Right renal pelvis (tissue), 4 donors: ENCODE results near the gene MT1F. TPM values are rescaled to one million over a fixed set of nuclear protein-coding genes. Genes with fewer than 3 reads are reported as not detected.
"Not testable (repeated sequence)": the region's sequence is repeated elsewhere in the genome, so short reads cannot be mapped to it uniquely, and the experiment has no call there.

Source experiments
- DNase-seq, 4 donors: peaks; one replicate each; pipeline ENCODE4 v3.0.0-alpha.2; 2013; ENCODE audit warnings: low read depth in 4 of 4, low spot score in 3 of 4, missing footprints in 1 of 4
- polyA plus RNA-seq, 4 donors: library from polyadenylated mRNA; unstranded; fragments of 120-200 nt; gene quantifications; one replicate each; pipeline ENCODE4 v1.2.1, GENCODE V29; 2013; ENCODE audit not compliant: insufficient read length in 4 of 4

Gene MT1F
- polyA plus RNA-seq, 4 donors, result 40.3 to 98.2 (median 60.7) TPM

DNA sequence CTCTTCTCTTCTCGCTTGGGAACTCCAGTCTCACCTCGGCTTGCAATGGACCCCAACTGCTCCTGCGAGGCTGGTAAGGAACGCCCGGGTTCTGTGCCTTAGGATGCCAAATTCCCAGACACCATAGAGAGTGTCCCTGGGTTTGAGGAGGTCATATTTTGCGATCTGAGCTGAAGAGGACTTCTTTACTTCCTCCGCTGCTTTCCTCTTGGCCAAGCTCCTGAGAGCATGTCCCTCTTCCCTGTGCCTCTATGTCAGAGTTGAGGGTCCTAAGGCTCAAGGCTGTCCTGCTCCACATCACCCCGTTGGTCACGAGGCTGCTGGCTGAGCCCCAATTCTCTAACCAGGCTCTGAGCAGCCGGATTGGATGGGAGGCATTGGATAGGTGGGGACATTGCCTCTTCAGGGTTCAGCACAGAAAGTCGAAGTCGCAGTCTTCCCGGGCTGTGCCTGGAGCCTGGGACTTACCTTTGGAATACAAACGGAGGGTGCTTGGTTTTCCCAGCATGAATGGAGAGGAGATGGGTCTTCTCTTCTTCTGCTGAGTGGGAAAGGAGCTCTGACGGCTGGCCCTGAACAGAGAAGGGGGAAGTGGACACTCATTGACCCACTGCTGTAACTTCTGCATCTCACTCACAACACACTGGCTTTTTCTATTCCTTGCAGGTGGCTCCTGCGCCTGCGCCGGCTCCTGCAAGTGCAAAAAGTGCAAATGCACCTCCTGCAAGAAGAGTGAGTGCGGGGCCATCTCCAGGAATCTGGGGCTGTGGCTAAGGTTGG lies 12.3 kb downstream of the MT1F start:
- no peak for DNase-seq

DNA sequence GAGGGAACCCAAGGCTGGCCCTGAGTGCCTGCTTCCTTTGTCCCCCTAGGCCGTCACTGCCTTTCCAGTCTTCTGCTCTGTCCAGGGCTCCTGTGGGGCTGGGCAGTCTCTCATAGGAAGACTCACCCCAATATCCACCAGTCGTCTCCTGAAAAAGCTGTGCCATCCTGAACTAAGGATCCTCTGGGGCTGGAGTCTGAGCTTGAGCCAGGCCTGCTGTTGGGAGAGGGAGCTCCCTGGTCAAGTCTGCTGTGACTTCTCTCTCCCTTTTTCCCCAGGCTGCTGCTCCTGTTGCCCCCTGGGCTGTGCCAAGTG lies 12.8 kb downstream of the MT1F start:
- no peak for DNase-seq

DNA sequence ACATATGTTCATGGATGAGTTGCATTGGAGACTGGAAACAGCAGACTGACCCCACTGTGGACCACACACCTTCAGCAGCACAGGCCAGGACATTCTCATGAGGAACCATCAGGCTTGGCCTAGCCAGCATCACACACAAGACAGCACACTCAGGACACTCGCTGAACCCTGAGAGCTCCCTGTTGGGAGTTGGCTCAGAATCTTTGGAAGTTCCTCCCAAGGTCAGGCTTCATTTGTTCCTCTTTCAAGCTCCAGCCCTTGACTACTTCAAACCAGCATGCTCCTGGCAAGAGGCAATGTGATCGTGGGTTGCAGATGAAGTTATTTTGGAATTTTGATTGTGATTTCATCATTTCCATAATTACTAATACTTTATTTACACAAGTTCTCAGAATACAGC lies 13.9 kb downstream of the MT1F start:
- DNase-seq, result not testable (repeated sequence)

DNA sequence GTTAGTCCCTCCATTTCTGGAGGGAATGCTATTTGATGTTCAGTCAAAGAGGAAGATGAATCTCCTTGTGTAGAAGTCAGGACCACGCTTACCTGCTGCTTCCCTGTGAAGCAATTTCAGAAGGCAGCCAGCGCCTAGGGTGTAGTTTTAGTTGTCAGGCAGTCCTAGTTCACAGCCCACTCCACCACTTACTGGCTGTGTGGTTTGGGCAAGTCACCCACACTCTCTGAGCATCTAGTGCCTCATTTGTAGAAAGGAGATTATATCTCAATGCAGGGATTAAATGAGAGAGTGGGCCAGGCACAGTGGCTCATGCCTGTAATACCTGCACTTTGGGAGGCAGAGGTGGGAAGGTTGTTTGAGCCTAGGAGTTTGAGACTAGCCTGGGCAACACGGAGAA lies 14.4 kb downstream of the MT1F start:
- not testable (repeated sequence) for DNase-seq

DNA sequence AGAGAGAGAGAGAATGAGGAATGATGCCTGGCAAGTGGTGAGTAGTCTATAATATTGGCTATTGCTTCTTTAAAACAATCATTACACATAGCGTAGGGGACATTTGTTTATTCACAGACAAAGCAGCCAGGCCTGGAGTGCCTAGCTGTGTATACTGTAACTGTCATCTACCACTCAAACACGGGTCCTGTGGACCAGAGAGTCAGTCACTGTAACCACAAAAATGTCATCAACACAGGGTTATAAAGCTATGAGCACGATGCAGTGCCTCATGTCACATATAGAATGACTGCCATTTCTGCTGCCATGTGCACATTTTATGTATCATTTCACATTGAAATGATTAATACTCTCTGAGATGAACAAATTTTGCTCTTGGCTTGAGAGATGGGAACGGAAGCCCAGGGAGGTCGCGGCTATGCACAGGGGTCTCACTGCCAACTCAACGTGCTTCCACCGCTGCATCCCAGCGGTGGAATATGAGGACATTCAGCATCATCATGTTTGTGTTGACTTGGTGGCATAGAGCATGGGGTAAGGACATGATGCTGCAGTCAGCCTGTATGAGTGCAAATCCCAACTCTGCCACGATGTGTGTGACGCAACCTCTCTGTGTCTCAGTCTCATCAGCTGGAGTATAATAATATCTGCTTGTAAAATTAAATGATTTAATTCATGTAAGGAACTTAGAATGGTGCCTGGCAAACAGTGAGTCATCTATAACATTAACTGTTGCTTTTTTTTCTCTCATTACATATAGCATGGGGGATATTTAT lies 15.2 kb downstream of the MT1F start:
- no peak for DNase-seq

DNA sequence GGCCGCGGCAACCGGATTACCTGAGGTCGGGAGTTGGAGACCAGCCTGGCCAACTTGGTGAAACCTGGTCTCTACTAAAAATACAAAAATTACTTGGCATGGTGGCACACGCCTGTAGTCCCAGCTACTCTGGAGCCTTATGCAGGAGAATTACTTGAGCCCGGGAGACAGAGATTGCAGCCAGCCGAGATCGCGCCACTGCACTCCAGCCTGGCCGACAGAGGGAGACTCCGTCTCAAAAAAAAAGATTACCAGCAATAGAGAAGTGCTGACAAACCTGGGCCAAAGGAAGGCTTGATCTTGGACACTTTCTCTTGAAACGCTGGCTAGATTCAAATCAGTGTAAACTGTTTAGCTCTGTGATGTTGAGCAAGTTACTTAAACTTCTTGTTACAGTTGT lies 16.2 kb downstream of the MT1F start:
- DNase-seq, result no peak

DNA sequence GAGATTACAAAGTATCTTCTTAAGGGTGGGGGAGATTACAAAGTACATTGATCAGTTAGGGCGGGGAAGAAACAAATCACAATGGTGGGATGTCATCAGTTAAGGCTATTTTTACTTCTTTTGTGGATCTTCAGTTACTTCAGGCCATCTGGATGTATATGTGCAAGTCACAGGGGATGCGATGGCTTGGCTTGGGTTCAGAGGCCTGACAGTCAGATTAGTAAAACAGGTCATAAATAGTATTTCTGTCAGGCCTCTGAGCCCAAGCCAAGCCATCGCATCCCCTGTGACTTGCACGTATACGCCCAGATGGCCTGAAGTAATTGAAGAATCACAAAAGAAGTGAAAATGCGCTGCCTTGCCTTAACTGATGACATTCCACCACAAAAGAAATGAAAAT lies 16.8 kb downstream of the MT1F start:
- DNase-seq, result not testable (repeated sequence)

DNA sequence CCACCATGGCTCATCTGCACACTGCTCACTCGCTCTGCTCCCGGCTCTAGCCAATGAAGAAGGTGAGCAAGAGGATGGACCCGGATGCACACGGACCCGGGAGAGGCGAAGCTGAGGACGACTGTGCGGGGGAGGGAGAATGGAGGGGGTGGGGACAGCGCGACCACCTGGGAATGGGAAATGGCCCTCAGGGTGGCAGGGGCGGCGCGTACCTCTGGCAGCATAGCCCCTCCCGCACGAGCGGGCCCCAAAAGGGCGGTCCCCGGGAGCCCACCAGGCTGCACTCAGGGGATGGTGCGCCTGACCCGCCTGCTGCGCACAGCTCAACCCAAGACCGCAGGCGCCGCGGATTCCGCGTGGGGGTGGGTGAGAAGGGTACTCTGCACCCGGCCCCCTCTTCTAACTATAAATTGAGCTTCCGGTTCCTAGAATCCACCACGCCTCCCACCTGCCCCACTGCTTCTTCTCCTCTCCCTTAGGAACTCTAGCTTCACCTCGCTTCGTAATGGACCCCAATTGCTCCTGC lies 18.0 kb downstream of the MT1F start:
- DNase-seq, result no peak

DNA sequence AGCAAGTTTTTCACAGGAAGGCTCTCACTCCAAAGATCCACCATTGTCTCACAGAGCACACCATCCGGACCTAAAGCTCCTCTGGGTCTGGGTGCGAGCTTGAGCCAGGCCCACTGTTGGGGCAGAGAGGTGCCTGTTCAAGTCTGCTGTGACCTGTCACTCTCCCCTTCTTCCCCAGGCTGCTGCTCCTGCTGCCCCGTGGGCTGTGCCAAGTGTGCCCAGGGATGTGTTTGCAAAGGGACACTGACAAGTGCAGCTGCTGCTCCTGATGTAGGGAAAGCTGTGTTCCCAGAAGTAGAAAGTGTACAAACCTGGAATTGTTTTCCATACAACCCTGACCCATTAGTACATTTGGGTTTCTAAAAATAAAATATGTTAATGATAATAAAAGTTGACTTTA lies 19.7 kb downstream of the MT1F start:
- no peak for DNase-seq

DNA sequence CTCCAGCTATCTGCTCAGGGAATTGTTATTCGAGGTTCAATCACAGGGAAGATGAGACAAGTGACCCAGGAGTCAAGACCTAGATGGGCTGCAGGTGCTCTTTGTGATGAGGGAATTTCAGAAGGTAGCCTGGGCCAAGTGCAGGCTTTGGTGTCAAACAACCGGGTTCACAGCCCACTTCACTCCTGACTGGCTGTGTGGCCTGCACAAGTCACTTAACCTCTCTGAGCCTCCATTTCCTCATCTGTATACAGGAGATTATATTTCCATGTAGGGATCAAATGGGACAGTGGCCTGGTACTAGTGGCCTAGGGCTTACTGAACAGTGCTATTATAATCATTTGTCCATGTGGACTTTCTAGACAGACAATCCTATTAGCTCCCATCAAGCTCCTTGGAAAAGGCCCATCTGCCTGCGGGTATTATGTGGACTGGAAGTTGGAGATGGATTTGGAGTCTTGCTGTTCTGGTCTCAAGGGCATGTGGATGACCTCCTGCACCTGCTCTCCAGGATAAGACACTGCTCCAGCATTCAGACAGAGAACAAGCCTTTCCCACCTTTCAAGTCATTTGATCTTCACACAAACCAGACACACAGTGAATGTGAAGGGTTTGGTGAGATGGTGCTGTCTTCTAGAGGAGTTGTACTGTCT lies 21.4 kb downstream of the MT1F start:
- no peak for DNase-seq

DNA sequence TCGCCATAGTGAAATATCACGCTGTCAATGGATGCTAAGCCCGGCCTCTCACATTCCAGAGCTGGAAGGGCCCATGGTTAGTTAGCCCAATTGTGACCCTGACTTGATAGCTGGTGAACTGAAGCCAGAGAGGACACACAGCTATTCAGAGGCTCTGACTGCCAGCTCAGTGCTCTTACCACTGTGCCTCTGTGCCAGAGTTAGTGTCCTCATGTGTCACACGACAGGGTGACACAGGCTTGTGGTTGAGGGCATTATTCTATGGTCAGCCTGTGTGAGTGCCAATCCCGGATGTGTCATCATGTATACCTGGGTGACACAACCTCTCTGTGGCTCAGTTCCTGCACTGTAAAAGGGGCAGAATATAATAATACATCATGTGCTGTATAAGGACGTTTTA lies 22.1 kb downstream of the MT1F start:
- no peak for DNase-seq

DNA sequence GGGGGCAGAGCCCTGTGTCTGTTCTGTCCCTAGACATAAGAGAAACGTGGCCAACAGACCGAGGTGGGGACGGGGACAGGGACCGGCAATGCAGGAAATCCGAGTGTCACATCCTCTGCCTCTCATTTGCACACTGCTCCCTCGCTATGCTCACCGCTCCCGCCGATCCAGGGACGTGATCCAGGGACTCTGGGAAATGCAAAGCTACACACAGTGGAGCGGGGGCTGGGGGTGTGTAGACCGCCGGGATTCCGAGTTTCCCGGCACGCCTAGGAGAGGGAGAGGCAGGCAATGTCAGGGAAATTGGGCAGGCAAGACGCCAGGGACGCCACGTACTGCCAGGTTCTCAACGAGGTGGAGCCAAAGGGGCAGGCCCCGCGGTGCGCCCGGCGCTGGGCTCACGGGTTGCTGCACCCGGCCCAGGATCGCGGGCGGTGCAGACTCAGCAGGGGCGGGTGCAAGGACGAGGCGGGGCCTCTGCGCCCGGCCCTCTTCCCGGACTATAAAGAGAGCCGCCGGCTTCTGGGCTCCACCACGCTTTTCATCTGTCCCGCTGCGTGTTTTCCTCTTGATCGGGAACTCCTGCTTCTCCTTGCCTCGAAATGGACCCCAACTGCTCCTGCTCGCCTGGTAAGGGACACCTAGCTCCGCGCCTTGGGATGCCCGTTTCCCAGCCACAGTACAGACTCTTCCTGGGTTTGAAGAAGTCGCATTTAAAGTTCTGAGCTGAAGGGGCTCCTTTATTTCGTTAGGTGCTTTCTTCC lies 24.4 kb downstream of the MT1F start, which contains the start of gene MT1X:
TSS of gene MT1X (plus strand) at position 532 of the 764 bp plus-strand sequence. CDS start at position 603, 71 bp downstream.
- DNase-seq, result peak; percentile 65 to 79 (median 68)

DNA sequence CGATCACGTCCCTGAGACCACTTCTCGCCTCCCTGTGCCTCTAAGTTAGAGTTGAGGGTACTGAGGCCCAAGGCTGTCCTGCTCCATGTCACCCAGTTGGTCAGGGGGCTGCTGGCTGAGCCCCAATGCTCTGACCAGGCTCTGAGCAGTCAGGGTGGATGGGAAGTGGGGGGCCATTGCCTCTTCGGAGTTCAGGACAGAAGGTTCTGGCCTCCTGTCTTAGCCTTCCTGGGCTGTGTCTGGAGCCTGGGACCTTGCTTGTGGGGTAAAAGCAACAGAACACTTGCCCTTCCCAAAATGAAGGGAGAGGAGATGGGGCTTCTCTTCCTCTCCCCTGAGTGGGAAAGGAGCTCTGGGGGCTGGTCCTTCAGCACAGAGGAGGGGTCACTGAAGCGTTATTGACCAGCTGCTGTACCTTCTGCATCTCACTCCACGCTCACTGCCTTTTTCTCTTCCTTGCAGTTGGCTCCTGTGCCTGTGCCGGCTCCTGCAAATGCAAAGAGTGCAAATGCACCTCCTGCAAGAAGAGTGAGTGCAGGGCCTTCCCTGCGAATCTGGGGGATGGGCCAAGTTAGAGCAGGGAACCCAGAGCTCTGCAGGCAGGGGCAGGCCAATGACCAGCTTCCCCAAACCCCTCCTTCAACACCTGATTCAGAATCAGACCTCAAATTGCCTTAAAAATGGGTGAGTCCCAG lies 25.1 kb downstream of the MT1F start:
- DNase-seq, result no peak

DNA sequence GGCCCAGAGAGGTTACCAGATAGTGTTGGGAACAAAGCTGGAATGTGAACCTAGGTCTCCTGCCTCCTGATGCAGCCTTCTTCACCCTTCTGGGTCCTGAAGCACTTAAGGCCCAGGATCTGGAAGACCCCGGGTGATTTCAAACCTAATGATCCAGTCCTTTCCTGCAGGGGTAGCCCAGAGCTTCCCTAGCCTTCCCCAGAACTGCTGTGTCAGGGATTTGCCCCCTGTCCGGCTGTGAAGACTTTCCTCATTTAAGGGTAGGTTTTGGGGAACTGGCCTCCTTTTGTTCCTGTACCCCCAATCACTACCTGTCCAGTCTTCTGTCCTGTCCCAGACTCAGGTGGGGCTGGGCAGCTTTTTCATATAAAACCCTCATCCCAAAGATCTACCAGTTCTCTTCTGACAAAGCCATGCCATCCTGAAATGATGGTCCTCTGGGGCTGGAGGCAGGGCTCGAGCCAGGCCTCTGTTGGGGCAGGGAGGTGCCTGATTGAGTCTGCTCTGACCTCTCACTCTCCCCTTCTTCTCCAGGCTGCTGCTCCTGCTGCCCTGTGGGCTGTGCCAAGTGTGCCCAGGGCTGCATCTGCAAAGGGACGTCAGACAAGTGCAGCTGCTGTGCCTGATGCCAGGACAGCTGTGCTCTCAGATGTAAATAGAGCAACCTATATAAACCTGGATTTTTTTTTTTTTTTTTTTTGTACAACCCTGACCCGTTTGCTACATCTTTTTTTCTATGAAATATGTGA lies 25.8 kb downstream of the MT1F start:
- no peak for DNase-seq

DNA sequence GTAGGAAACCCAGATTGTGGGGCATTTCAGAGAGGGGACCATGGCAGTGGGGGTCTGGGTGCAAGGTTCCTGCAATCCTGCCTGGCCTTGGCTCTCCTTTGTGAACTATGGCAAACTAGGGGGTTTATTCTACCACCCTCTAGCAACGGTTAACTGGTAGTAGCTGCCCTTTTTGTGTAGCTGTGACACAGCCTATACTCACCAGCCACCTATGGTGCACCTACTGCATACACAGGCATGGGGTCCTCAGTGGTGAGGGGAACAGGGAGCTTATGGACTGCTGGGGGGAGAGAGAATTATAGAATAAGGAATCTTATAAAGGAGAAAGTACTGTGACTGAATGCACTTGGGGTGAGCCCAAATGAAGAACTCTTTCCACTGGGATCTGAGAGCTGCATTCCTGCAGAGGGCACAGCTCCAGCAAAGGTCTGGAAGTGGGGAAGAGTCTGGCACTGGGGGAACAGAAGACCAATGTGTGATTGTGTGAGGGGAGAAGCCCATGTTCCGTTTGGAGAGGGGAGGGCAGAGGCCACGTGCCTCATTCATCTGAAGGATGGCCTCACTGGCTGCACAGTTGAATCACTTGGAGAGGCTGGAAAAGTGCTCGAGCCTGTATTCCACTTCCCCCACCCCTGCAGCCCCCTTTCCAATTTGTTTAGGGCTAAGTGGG lies 26.6 kb downstream of the MT1F start:
- DNase-seq, result no peak

DNA sequence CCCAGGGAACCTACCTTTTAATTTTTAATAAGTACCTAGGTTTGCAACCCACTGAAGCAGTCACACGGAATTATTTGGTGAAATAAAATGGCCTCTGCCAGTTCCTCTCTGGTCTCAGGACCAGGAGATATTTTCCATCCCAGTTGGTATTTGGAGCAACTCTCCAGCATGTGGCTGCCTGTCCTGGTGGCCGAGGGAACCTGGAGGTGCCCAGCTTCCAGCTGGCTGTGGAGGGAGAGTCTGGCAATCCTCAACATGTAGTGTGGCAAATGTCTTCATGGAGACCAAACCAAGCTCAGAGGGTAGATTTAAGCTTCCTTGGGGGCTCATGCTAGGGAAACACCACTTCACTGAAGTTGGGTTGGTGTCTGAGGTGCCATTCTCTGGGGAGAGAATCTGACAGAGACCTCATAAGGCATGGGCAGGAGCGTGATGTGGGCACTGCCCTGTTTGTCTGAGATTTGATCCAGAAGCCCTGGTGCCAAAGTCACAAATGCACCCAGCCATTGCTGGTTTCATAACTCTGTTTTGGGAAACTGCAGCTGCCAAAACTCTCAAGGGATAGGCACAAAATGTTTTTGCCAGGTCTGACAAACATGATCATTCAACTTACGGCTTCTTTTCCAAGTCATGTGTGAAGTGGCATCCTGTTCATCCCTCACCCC lies 27.3 kb downstream of the MT1F start:
- no peak for DNase-seq

DNA sequence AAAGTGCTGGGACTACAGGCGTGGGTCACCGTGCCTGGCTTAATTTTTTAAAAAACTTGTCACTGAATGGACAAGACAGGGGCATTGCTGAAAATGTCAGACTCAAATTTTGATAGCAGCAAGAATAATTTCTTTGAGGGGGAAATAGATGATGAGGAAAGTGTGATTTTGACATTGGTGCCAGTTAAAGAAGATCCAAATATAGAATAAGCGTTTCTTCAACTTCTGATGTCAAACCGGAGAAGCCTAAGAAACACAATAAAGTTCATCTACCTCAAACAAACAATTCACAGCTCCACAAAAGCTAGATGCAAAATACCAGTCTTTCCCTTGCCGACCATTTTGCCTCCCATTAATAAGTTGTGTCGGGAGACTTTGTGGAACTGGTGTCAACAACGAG lies 29.0 kb downstream of the MT1F start:
- DNase-seq, result no peak

DNA sequence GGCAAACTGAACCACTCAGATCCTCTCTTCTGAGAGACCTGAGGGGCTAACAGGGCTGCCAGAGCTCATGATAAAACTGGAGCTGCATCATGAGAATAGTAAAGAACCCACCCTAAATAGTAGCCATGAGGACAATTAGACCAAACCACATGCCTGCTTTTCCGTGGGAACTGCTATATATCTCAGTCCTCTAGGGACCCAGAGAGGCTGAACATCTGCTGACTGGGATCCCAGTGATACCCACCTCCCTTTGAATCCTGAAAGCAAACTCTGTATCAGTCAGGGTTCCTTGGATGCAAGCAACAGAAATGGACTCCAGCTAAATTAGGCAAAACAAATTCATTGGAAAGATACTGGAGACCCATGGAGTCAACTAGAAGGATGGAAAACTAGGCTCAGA lies 31.0 kb downstream of the MT1F start:
- no peak for DNase-seq
